Neuronal stem cell (in vitro differentiated cells): ENCODE data around the gene CYP4Z1.
"Not testable (repeated sequence)": the region's sequence is repeated elsewhere in the genome, so short reads cannot be mapped to it uniquely, and the experiment has no call there.

ENCODE experiments used
- DNase-seq: peaks from one replicate; pipeline ENCODE4 v3.0.0-alpha.2; 2013; ENCODE audit warnings: low spot score
- H2AFZ ChIP-seq: one replicate; pipeline ENCODE4 v1.6.1; 2013; ENCODE audit warnings: mild to moderate bottlenecking, low read length, inconsistent platforms
- H2AK5ac ChIP-seq: 2 replicates; pipeline ENCODE4 v1.6.1; 2013; ENCODE audit warnings: low read depth, mild to moderate bottlenecking, inconsistent platforms, low read length, moderate library complexity, mixed read lengths
- H2BK120ac ChIP-seq: 2 replicates; pipeline ENCODE4 v1.6.1; 2013; ENCODE audit warnings: low read depth, mild to moderate bottlenecking, inconsistent platforms, low read length, moderate library complexity, mixed read lengths
- H2BK12ac ChIP-seq: one replicate; pipeline ENCODE4 v1.6.1; 2013; ENCODE audit warnings: low read length, inconsistent platforms
- H2BK15ac ChIP-seq: 2 replicates; pipeline ENCODE4 v1.6.1; 2013; ENCODE audit warnings: mild to moderate bottlenecking, low read length, inconsistent platforms, mixed read lengths
- H2BK5ac ChIP-seq: one replicate; pipeline ENCODE4 v1.6.1; 2013; ENCODE audit warnings: inconsistent platforms, mild to moderate bottlenecking, low read length, moderate library complexity
- H3K14ac ChIP-seq: one replicate; pipeline ENCODE4 v1.6.1; 2013; ENCODE audit warnings: low read length, inconsistent platforms
- H3K18ac ChIP-seq: 2 replicates; pipeline ENCODE4 v1.6.1; 2013; ENCODE audit warnings: low read length, inconsistent platforms
- H3K23ac ChIP-seq: 2 replicates; pipeline ENCODE4 v1.6.1; 2013; ENCODE audit warnings: low read depth, mild to moderate bottlenecking, mixed read lengths, low read length, inconsistent platforms; ENCODE audit not compliant: poor library complexity
- H3K27ac ChIP-seq: replicated peaks from 3 replicates; pipeline ENCODE4 v1.5.1; 2013; ENCODE audit warnings: low read length, inconsistent platforms
- H3K27me3 ChIP-seq, 3 experiments: 2 replicates each; pipeline ENCODE4 v1.6.1; 2013; ENCODE audit warnings: low read length in 3 of 3, mild to moderate bottlenecking in 2 of 3, inconsistent platforms in 1 of 3, low read depth in 1 of 3, mixed read lengths in 1 of 3, moderate library complexity in 1 of 3; ENCODE audit not compliant: control insufficient read depth in 3 of 3, insufficient read depth in 3 of 3
- H3K36me3 ChIP-seq, 2 donors: replicated peaks in 1 of 2; 2 replicates each; pipeline ENCODE4 v1.6.1; 2013; ENCODE audit warnings: low read length in 2 of 2; ENCODE audit not compliant: control insufficient read depth in 2 of 2, insufficient read depth in 2 of 2
- H3K4ac ChIP-seq: 2 replicates; pipeline ENCODE4 v1.6.1; 2013; ENCODE audit warnings: inconsistent platforms, mild to moderate bottlenecking, low read length, moderate library complexity
- H3K4me1 ChIP-seq, 2 donors: 1 replicate in 1 of 2; 2 replicates in 1 of 2; pipeline ENCODE4 v1.6.1; 2013; ENCODE audit warnings: low read length in 2 of 2, low read depth in 1 of 2; ENCODE audit not compliant: control insufficient read depth in 2 of 2, insufficient read depth in 1 of 2
- H3K4me2 ChIP-seq: one replicate; pipeline ENCODE4 v1.6.1; 2013; ENCODE audit warnings: mild to moderate bottlenecking, low read length, inconsistent platforms; ENCODE audit not compliant: insufficient read depth, poor library complexity, severe bottlenecking
- H3K4me3 ChIP-seq, 2 donors: 2 replicates each; pipeline ENCODE4 v1.5.1; 2013; ENCODE audit warnings: low read length in 2 of 2, mild to moderate bottlenecking in 2 of 2, inconsistent platforms in 1 of 2, moderate library complexity in 1 of 2
- H3K79me1 ChIP-seq: one replicate; pipeline ENCODE4 v1.6.1; 2013; ENCODE audit warnings: low read depth, mild to moderate bottlenecking, inconsistent platforms, low read length, moderate library complexity
- H3K9ac ChIP-seq: one replicate; pipeline ENCODE4 v1.6.1; 2013; ENCODE audit warnings: mild to moderate bottlenecking, low read depth, low read length, inconsistent platforms; ENCODE audit not compliant: poor library complexity
- H3K9me3 ChIP-seq, 2 donors: replicated peaks in 1 of 2; 2 replicates each; pipeline versions ENCODE3 to v1.6.1; 2013; ENCODE audit warnings: low read length in 2 of 2, mild to moderate bottlenecking in 2 of 2, inconsistent platforms in 1 of 2, low read depth in 1 of 2, mixed read lengths in 1 of 2, moderate library complexity in 1 of 2; ENCODE audit not compliant: control insufficient read depth in 2 of 2, insufficient read depth in 1 of 2
- H4K8ac ChIP-seq: one replicate; pipeline ENCODE4 v1.6.1; 2013; ENCODE audit warnings: low read depth, mild to moderate bottlenecking, inconsistent platforms, low read length, moderate library complexity
- H4K91ac ChIP-seq: one replicate; pipeline ENCODE4 v1.6.1; 2013; ENCODE audit warnings: low read length, low read depth, mild to moderate bottlenecking, inconsistent platforms; ENCODE audit not compliant: poor library complexity
- WGBS, 2 donors: extraction: QIAGEN DNeasy Blood & Tissue Kit; methylation state at CpG; one replicate each; pipeline ENCODE4 v1.1.7; 2013; ENCODE audit warnings: missing lambda C conversion rate in 2 of 2, mixed read lengths in 1 of 2; ENCODE audit not compliant: insufficient read length in 2 of 2, insufficient replicate concordance in 1 of 2; ENCODE audit errors: extremely low coverage in 2 of 2; 5-methylcytosine and 5-hydroxymethylcytosine counted together

CYP4Z1 gene

DNA sequence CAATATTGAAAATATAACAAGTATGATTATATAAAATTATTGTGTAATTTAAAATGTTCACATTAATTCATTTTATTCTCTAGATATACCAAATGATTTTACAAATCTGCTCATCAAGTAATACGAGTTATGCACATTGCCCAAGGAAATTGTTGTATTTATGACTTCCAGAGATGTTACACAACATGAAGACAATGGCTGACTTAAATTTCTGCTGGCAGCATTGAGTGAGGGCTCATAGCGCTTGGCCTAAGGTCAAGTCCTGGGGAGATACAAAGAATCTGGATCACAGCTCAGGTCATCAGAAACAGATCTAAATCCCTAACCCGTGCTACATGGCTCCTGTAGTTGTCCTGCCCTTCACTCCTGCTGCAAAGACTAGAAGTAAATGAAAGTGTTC is 73.3 kb downstream of the CYP4Z1 start:
- WGBS, 2 donors = no CpG with 5 or more reads among the region's 3 CpGs
- not testable (repeated sequence) for H4K91ac ChIP-seq, H2BK120ac ChIP-seq, H3K4me2 ChIP-seq, H2BK12ac ChIP-seq, H2BK15ac ChIP-seq, H3K79me1 ChIP-seq, DNase-seq, H2BK5ac ChIP-seq, H3K18ac ChIP-seq, H3K27ac ChIP-seq, H3K36me3 ChIP-seq, H2AK5ac ChIP-seq, H3K4me3 ChIP-seq, H3K14ac ChIP-seq, H3K23ac ChIP-seq, H3K4ac ChIP-seq, H3K4me1 ChIP-seq, H3K9me3 ChIP-seq, H2AFZ ChIP-seq, H3K9ac ChIP-seq, H4K8ac ChIP-seq, H3K27me3 ChIP-seq

DNA sequence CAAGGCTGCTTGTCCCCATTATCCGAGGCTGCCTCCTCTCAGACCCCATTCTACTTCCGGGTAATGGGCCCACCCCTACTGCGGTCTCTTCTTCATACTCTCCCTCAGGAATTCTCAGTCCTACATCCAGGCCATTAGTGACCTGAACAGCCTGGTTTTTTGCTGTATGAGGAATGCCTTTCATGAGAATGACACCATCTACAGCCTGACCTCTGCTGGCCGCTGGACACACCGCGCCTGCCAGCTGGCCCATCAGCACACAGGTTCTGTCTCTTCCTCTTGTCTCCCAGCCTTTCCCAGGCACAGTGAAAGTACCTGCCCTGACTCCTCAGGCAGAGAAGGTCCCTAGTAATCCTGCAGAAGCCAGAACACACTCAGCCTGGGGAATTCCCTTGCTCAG is 76.6 kb downstream of the CYP4Z1 start:
- not testable (repeated sequence) for H3K36me3 ChIP-seq, H4K8ac ChIP-seq, H3K27me3 ChIP-seq, H2BK120ac ChIP-seq, H3K4me3 ChIP-seq, H3K9me3 ChIP-seq, H3K9ac ChIP-seq, H3K23ac ChIP-seq, DNase-seq, H2BK5ac ChIP-seq, H2AK5ac ChIP-seq, H3K18ac ChIP-seq, H4K91ac ChIP-seq, H2BK12ac ChIP-seq, H3K4me2 ChIP-seq, H3K79me1 ChIP-seq, H2AFZ ChIP-seq, H3K4me1 ChIP-seq, H3K4ac ChIP-seq, H2BK15ac ChIP-seq, H3K27ac ChIP-seq
- H3K14ac ChIP-seq = peak overlapping the region; percentile 38
- WGBS, 2 donors = no CpG with 5 or more reads among the region's 6 CpGs

DNA sequence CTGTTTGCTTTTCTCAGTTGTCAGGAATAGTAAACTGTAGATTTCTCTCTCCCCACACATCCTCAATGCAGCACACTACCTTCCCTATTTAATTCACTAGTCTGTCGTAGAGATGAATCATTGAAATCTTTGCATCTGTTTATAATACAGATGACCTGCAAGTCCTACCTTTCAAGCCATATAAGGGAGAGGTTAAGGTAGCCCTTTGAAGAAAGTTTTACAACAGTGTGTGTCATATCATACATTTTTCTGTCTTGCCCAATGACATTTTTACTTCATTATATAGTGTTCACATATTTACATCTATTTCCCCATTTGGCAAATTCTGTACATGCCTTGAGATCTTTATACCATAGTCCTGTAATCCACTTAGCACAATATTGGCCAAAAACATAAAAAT is 79.5 kb downstream of the CYP4Z1 start:
- H3K36me3 ChIP-seq, DNase-seq, H3K4me3 ChIP-seq, H3K27ac ChIP-seq, H3K18ac ChIP-seq, H2AK5ac ChIP-seq, H2AFZ ChIP-seq, H4K8ac ChIP-seq, H3K4ac ChIP-seq, H2BK5ac ChIP-seq, H4K91ac ChIP-seq, H3K79me1 ChIP-seq, H2BK120ac ChIP-seq, H3K27me3 ChIP-seq, H3K4me1 ChIP-seq, H2BK15ac ChIP-seq, H2BK12ac ChIP-seq, H3K14ac ChIP-seq, H3K9me3 ChIP-seq, H3K23ac ChIP-seq, H3K9ac ChIP-seq, H3K4me2 ChIP-seq: not testable (repeated sequence)
- no CpG with 5 or more reads among the region's 1 CpG for WGBS, 2 donors

DNA sequence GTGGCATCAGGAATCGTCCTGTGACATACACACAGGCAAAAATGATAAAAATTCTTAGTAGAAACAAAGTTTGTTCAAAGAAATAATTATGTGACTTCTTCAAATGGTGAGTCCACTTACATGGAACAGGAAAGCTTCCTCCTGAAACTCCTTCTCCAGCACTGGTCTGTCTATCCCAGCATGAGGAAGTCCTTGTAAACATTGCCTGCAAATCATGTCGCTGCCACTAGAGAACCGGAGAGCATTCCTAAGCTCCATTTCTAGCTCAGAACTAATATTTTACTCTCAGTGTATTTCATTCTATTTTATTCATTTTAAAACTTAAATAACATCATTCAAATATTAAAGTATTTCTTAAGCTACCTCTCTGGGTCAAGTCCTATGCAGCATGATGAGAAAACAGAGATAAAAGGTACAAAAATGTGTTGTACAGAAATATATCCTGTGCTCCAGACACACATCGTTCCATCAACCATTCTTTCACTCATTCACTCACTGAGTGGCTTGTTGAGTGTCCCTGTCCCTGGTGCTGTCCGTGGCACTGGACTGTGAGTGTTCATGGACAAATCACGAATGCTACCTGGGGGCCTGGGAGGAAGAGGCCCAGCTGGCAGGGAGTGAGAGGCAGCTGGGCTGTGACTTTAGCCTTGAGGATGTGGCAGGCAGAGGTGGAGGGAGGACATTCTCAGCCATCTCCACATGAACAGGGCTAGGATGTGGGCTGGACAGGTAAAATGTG is 80.2 kb downstream of the CYP4Z1 start:
- no peak overlapping the region for H4K8ac ChIP-seq
- no peaks in the 10 kb centered on the region for H3K36me3 ChIP-seq
- peaks cover 0 to 1% of the 10 kb centered on the region in 2 donors for H3K4me1 ChIP-seq
- no peak overlapping the region for H3K4me3 ChIP-seq
- H2BK15ac ChIP-seq = no peak overlapping the region
- no peaks in the 10 kb centered on the region for H3K9me3 ChIP-seq
- no peak overlapping the region for H2AFZ ChIP-seq
- no peak overlapping the region for H3K4ac ChIP-seq
- peak overlapping the region; percentile 38 for H3K18ac ChIP-seq
- no peak overlapping the region for H3K4me2 ChIP-seq
- no peaks in the 10 kb centered on the region for H3K79me1 ChIP-seq
- H3K23ac ChIP-seq = peak overlapping the region; percentile 73
- H2BK5ac ChIP-seq = no peak overlapping the region
- H3K27ac ChIP-seq = no peak overlapping the region
- no peak overlapping the region for H2BK120ac ChIP-seq
- WGBS, 2 donors = no CpG with 5 or more reads among the region's 6 CpGs
- no peak overlapping the region for H3K14ac ChIP-seq
- H4K91ac ChIP-seq = no peak overlapping the region
- no peaks in the 10 kb centered on the region for H3K27me3 ChIP-seq
- no peak for DNase-seq
- no peak overlapping the region for H2AK5ac ChIP-seq
- no peak overlapping the region for H2BK12ac ChIP-seq
- no peak overlapping the region for H3K9ac ChIP-seq
